ENCODE results near the gene RNF214. TPM values are rescaled to one million over a fixed set of nuclear protein-coding genes. Genes with fewer than 3 reads are reported as not detected.

Gene RNF214
- total RNA-seq, 1 donor from 2014 or later, result 37.1 TPM

- Mint-ChIP-seq H3K4me1 (ENCODE audit: unreplicated experiment) (no peaks in the 10 kb centered on the region), H3K27me3 (ENCODE audit: unreplicated experiment) (no peaks in the 10 kb centered on the region), H3K27ac (ENCODE audit: unreplicated experiment) (peak within 1 kb of the TSS; percentile 46), H3K4me3 (ENCODE audit: unreplicated experiment) (peak within 1 kb of the TSS; percentile 85), H3K9me3 (ENCODE audit: unreplicated experiment) (no peaks in the 10 kb centered on the region), H3K36me3 (ENCODE audit: low read depth, unreplicated experiment) (no peaks in the 10 kb centered on the region)
- DNase-seq (ENCODE audit: low spot score), result peak; percentile 86
- no peak for TF ChIP-seq CTCF (IDR thresholded peaks at IDR 0.05; ENCODE audit: unreplicated experiment)
Measured at GRCh38 chr11:117327567-117328374, 95.3 kb downstream of the RNF214 start, which contains the start of gene CEP164. TSS of gene CEP164 (plus strand) at chr11:117327854. CDS start at chr11:117338587, 10,733 bp downstream.

- no peak for TF ChIP-seq CTCF (IDR thresholded peaks at IDR 0.05; ENCODE audit: unreplicated experiment)
- H3K27me3 Mint-ChIP-seq (ENCODE audit: unreplicated experiment), result peaks cover 2% of the 10 kb centered on the region
- no peak overlapping the region for H3K4me3 Mint-ChIP-seq (ENCODE audit: unreplicated experiment)
- no peak overlapping the region for H3K27ac Mint-ChIP-seq (ENCODE audit: unreplicated experiment)
- H3K4me1 Mint-ChIP-seq (ENCODE audit: unreplicated experiment), result no peaks in the 10 kb centered on the region
- DNase-seq (ENCODE audit: low spot score), result no peak
- no peaks in the 10 kb centered on the region for H3K36me3 Mint-ChIP-seq (ENCODE audit: low read depth, unreplicated experiment)
- no peaks in the 10 kb centered on the region for H3K9me3 Mint-ChIP-seq (ENCODE audit: unreplicated experiment)
Measured at GRCh38 chr11:117328375-117329010, 96.0 kb downstream of the RNF214 start.

- no peak overlapping the region for H3K27ac Mint-ChIP-seq (ENCODE audit: unreplicated experiment)
- H3K4me1 Mint-ChIP-seq (ENCODE audit: unreplicated experiment), result peaks cover 13% of the 10 kb centered on the region
- H3K36me3 Mint-ChIP-seq (ENCODE audit: low read depth, unreplicated experiment), result peaks cover 9% of the 10 kb centered on the region
- TF ChIP-seq CTCF (IDR thresholded peaks at IDR 0.05; ENCODE audit: unreplicated experiment), result no peak
- no peaks in the 10 kb centered on the region for H3K9me3 Mint-ChIP-seq (ENCODE audit: unreplicated experiment)
- no peak for DNase-seq (ENCODE audit: low spot score)
- H3K27me3 Mint-ChIP-seq (ENCODE audit: unreplicated experiment), result peaks cover 4% of the 10 kb centered on the region
- no peak overlapping the region for H3K4me3 Mint-ChIP-seq (ENCODE audit: unreplicated experiment)
Measured at GRCh38 chr11:117332843-117333242, 100.4 kb downstream of the RNF214 start.

- peaks cover 21% of the 10 kb centered on the region for H3K4me1 Mint-ChIP-seq (ENCODE audit: unreplicated experiment)
- no peak overlapping the region for H3K27ac Mint-ChIP-seq (ENCODE audit: unreplicated experiment)
- no peak for DNase-seq (ENCODE audit: low spot score)
- peaks cover 19% of the 10 kb centered on the region for H3K36me3 Mint-ChIP-seq (ENCODE audit: low read depth, unreplicated experiment)
- TF ChIP-seq CTCF (IDR thresholded peaks at IDR 0.05; ENCODE audit: unreplicated experiment), result no peak
- peaks cover 4% of the 10 kb centered on the region for H3K27me3 Mint-ChIP-seq (ENCODE audit: unreplicated experiment)
- H3K9me3 Mint-ChIP-seq (ENCODE audit: unreplicated experiment), result no peaks in the 10 kb centered on the region
- H3K4me3 Mint-ChIP-seq (ENCODE audit: unreplicated experiment), result no peak overlapping the region
Measured at GRCh38 chr11:117333917-117334316, 101.4 kb downstream of the RNF214 start.

- Mint-ChIP-seq H3K4me3 (ENCODE audit: unreplicated experiment) (no peak overlapping the region), H3K27ac (ENCODE audit: unreplicated experiment) (no peak overlapping the region), H3K4me1 (ENCODE audit: unreplicated experiment) (peaks cover 21% of the 10 kb centered on the region), H3K27me3 (ENCODE audit: unreplicated experiment) (peaks cover 4% of the 10 kb centered on the region), H3K36me3 (ENCODE audit: low read depth, unreplicated experiment) (peaks cover 19% of the 10 kb centered on the region), H3K9me3 (ENCODE audit: unreplicated experiment) (no peaks in the 10 kb centered on the region)
- TF ChIP-seq CTCF (IDR thresholded peaks at IDR 0.05; ENCODE audit: unreplicated experiment), result no peak
- DNase-seq (ENCODE audit: low spot score), result no peak
Measured at GRCh38 chr11:117334896-117335295, 102.4 kb downstream of the RNF214 start.

Data from endothelial cell (in vitro differentiated cells).